ENCODE measurements around the gene COL24A1. TPM values are rescaled to one million over a fixed set of nuclear protein-coding genes. Genes with fewer than 3 reads are reported as not detected.
"Not testable (repeated sequence)": the region's sequence is repeated elsewhere in the genome, so short reads cannot be mapped to it uniquely, and the experiment has no call there.

The COL24A1 gene
- polyA plus RNA-seq, 4 donors = 1.7 to 3.5 (median 2.5) TPM

DNA sequence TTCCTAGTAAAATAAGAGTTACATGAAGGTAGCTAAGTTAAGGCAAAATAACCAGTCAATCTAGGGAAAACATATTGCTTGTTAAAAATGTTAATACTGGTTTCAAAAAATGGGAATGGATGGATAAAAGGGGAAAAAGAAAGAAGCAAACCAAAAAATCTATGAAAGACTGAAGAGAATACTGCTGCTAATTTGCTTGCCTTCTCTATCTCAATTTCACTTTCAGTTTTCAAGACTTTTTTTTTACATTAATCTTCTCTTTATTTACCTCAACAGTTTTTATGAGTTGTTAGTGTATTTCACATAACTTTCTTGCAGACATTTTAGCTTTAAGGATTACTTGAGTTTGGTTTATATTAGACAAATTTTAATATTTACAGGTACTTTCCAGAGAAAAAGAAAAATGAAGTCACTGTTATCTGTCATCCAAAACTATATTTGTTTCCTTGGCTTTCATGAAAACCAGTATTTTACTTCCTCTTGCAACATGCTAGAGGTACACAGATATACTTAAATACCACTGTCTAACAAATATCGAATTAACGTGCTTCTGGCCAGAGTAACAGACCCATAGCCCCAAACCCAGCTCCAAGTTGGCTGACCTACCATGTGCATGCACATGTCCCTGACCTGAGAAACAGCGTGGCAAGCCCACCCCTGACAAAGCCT lies 70.7 kb downstream of the COL24A1 start:
- DNase-seq (ENCODE audit: low read depth in 4 of 4, low spot score in 3 of 4) = no peak

DNA sequence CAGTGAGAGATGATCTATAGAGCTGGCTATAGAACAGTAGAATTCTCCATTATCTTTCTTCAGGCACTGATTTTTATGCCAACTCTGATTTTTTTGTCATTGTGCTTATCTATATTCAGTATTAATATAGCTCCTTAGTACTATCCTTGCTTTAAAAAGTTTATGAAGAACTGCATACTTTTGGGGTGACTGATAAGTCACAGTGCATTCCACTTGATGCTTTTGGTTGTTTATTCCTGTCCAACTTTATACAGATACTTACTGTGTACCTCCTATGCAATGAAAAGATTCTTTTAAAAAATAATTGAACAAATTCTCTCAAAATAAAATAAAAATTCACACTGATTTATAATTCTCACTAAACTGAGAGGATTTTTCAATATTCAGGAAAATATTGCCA lies 71.6 kb downstream of the COL24A1 start:
- no peak for DNase-seq (ENCODE audit: low read depth in 4 of 4, low spot score in 3 of 4)

DNA sequence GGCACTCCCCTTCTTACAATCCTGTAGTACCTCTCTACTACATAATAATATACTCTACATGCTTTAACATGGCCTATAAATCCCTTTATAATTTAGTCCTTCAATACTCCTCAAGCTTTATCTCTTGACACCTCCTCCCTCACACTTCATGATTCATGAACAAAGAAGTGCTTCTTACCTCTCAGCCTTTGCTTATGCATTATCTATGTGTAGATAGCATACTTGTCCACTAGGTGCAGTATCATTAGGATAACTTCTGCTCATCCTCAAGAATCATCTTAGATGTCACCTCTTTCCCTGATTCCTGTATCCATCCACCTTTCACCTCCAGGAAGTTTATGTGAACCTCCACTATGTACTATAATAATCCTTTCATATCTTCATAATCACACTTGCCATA lies 74.4 kb downstream of the COL24A1 start:
- DNase-seq (ENCODE audit: low read depth in 4 of 4, low spot score in 3 of 4) = no peak

DNA sequence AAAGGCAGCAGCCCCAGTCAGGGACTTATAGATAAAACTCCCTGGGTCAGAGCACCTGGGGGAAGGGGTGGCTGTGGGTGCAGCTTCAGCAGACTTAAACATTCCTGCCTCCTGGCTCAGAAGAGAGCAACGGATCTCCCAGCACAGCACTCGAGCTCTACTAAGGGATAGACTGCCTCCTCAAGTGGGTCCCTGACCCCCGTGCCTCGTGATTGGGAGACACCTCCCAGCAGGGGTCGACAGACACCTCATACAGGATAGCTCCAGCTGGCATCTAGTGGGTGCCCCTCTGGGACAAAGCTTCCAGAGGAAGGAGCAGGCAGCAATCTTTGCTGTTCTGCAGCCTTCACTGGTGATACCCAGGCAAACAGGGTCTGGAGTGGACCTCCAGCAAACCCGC lies 84.1 kb downstream of the COL24A1 start:
- DNase-seq (ENCODE audit: low read depth in 4 of 4, low spot score in 3 of 4) = not testable (repeated sequence)

DNA sequence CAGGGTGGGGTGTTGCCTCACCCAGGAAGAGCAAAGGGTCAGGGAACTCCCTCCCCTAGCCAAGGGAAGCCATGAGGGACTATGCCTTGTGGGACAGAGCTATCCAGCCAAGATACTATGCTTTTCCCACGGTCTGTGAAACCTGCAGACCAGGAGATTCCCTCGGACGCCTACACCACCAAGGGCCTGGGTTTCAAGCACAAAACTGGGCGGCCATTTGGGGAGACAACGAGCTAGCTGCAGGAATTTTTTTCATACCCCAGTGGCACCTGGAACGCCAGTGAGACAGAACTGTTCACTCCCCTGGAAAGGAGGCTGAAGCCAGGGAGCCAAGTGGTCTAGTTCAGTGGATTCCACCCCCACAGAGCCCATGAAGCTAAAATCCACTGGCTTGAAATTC lies 84.7 kb downstream of the COL24A1 start:
- not testable (repeated sequence) for DNase-seq (ENCODE audit: low read depth in 4 of 4, low spot score in 3 of 4)

DNA sequence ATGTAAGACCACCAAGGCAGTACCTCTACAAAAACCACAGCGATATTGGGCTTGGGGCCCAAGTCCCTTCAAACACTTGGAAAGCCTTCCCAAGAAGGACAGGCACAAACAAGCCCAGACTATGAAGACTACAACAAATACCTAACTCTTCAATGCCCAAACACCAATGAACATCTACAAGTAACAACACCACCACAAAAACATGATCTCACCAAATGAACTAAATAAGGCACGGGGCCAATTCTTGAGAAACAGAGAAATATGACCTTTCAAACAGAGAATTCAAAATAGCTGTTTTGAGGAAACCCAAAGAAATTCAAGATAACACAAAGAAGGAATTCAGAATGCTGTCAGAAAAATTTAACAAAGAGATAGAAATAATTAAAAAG lies 86.8 kb downstream of the COL24A1 start:
- DNase-seq (ENCODE audit: low read depth in 4 of 4, low spot score in 3 of 4) = no peak

DNA sequence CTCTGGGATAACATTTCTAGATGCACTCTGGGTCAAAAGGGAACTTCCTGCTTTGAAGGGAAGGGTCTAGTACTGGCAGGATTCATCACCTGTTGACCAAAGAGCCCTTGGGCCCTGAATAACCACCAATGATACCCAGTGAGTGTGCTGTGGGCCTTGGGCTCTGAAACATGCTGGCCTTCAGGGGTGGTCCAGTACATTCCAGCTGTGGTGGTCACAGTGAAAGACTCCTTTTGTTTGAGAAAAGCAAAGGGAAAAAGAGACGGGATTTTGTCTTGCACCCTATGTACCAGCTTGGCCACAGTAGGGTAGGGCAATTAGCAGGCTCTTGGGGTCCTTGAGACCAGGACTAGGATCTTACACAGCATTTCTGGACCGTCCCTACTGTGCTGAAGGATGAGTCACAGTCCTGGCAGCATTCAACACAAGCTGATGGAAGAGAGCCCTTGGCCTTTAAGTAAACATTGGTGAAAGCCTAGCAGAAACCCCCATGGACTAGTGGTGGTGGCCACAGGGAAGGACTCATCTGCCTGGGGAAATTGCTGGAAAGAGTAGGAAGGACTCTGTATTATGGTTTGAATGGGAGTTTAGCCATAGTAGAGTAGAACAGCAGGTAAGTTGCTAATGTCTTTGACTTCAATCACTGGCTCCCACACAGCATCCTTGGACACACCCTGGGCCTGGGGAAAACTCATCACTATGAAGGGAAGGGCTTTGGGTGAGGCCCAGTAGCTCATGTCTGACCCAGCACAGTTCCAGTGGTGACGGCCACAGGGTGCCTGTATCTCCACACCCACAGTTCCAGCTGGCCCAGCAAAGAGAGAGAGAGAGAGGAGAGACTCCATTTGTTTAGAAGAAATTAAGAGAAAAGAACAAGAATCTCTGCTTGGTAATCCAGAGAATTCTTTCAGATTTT lies 87.5 kb downstream of the COL24A1 start:
- DNase-seq (ENCODE audit: low read depth in 4 of 4, low spot score in 3 of 4) = no peak

DNA sequence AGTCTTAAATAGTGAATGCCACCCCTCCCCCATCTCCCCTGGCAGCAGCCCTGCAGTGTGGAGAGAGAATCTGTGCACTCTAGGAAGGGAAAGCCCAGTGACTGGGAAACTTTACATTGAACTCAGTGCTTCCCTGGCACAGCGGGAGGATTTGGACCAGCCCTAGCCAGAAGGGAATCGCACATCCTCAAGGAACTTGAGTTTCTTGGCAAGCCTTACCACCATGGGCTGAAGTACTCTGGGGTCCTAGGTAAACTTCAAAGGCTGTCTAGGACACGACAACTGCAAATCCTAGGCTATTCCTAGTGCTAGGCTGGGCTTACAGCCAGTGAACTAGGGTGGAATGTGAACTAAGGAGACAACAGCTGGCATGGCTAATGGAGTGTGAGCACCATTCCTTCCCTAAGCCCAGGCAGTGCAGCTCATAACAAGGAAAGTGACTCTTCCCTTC lies 88.3 kb downstream of the COL24A1 start:
- no peak for DNase-seq (ENCODE audit: low read depth in 4 of 4, low spot score in 3 of 4)

DNA sequence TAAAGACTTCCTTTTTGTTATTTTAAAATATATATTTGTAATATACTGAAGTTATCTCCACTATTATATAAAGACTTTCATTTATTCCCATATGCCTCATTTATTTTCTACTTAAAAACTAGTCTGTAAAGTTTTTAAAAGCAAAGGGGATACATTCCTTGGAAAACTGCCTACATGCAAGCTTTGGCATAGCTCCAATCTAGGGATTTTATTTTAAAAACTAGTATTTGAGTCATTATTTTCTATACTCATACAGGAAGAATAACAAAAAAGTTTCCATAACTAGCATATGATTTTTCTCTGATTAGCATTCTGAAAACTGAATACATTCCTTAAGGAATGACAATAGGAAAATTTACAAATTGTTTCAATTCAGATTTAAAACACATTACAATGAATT lies 88.9 kb downstream of the COL24A1 start:
- peak in 2 of 4 donors; percentile 1 for DNase-seq (ENCODE audit: low read depth in 4 of 4, low spot score in 3 of 4)

DNA sequence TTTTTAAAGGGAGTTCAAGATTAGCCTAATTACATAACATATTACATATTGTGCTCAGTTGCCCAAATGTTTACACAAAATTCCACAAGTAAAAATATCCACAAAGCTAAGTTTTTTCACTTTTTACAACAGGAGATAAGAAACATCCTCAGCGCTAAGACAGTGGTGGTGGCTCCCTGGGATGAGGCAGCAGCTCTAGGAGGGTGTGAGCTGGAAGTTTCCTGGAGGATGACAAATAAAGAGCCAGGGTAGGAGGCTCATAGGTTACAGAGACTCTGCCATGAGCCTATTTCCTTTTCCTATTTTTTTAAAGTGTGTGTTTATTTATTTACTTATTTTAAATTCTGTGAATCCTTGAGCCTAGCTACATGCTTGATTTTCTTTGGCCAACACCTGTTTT lies 91.7 kb downstream of the COL24A1 start:
- no peak for DNase-seq (ENCODE audit: low read depth in 4 of 4, low spot score in 3 of 4)

DNA sequence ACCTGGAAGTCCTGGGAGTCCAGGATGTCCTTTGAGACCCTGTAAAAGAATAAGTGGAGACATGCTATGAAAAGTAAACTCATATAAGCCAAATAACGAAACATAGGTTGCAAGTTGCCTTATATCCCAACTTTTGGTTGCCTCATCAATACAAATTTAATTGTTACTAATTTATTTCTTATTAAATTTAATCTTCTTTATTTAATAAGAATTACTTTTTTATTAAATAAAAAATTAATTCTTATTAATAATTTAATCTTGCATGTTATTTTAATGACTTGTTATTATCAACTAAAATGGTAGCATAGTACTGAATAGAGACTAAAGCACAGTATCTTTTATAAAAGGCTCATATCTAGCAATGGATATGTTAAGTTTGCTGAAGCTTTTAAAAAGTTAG lies 92.9 kb downstream of the COL24A1 start:
- DNase-seq (ENCODE audit: low read depth in 4 of 4, low spot score in 3 of 4) = no peak

DNA sequence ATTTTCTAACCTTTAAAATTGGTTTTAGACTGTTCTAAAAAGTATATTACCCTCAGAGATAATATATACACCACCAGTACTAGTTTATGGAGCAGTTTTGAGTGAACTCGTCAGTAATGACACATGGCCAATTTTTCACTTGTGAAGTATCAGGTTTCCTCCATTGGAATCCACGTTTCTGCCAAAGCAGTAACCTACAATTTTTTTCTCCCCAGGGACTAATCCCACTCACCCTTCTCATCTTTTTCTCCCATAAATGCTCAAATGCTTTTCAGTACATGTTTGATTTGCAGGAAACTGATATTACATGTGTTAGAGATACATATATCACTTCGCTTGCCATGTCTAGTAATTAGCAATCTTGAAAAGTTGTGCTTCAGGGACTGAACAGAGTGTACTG lies 94.1 kb downstream of the COL24A1 start:
- DNase-seq (ENCODE audit: low read depth in 4 of 4, low spot score in 3 of 4) = no peak

DNA sequence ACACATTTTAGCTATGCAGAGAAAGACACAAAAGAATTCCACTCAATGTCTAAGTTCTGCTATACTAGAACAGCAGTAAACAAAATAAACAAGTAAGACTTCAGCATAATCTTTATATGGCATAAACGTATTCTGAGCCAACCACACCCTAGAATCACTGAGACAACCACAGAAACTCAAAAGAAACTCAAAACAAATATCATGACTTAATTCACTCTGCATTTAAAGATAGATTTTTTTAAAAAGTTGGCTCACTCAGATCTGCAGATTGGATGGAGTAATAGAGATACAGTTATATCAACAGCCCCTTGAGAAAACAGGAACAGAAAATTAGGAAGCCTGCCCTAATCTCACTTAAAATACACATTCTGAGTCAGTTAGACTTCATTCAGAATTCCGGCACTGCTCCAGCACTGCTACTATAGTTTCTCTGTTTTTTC lies 95.0 kb downstream of the COL24A1 start:
- no peak for DNase-seq (ENCODE audit: low read depth in 4 of 4, low spot score in 3 of 4)

DNA sequence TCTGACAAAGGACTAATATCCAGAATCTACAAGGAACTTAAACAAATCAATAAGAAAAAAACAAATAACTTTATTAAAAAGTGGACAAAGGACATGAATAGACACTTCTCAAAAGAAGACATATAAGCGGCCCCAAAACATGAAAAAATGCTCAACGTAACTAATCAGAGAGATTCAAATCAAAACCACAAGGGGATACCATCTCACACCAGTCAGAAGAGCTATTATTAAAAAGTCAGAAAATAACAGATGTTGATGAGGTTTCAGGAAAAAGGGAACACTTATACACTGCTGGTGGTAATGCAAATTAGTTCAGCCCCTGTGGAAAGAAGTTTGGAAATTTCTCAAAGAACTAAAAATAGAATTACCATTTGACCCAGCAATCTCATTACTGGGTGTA lies 102.2 kb downstream of the COL24A1 start:
- no peak for DNase-seq (ENCODE audit: low read depth in 4 of 4, low spot score in 3 of 4)

DNA sequence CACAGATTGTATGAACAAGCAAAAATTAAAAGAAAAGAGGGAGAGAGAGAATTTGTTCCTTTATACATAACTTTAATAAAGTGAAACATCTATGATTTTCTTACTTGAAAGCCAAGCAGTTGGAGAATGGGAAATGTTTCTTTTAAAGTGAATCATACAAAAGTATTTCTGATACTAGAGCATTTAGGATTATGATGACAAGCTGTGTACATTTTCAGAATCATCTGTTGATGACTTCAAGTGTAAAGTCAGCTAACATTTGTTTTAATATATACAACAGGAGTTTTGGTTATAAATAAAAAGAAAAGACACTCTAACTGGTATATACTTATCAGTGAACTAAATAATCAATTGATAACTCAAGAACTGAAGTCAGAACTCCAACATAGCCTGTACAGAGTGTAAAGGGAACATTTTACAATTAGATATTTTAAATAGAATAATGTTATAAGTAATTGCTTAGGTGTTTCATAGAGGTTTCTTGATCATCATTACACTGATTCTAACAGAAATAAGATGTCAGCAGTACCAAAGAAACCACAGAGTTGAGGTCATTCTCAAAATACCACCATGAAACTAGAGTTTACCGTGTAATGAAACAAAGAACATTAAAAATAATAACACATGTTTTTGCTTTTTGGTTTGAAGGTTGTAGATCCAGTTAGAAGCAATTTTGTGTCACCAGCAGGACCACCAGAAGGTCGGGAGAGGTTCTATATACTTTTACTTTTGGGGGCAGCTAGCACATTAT lies 103.4 kb downstream of the COL24A1 start:
- no peak for DNase-seq (ENCODE audit: low read depth in 4 of 4, low spot score in 3 of 4)

DNA sequence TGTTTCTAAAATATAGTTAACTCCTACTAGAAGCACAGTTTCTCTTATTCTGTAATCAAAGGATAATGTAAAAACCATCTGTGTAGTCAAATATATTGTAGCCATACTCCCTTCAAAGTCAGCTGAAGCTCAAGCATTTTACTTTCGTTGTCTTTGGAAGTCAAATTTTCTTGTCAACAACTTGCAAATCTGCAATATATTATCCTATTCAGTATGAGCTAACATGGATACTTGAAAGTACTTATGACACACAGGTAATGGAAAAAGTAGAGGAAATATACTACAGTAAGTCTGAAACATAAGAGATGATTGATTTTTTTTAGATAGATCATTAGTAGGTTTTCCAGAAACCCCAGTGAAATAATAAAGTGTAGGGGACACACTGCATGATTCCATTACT lies 121.5 kb downstream of the COL24A1 start:
- DNase-seq (ENCODE audit: low read depth in 4 of 4, low spot score in 3 of 4) = no peak

DNA sequence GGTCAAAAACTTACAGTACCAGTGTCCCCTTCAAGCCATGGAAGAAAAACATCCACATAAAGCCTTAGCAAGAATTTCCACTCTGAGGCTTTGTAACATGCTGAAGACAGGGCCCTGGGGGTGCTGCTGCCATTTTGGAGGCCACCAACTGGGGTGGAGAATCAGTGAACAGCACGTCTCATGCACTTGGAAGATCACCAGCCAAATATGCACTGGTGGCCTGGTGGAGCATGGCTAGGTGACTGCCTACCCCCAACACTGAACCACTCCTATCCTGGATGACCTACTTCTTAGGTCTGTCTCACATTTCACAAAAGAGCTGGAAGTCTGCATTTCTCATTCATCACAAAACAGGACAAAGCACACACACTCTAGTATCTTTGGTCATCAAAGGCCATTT lies 126.4 kb downstream of the COL24A1 start:
- no peak for DNase-seq (ENCODE audit: low read depth in 4 of 4, low spot score in 3 of 4)

DNA sequence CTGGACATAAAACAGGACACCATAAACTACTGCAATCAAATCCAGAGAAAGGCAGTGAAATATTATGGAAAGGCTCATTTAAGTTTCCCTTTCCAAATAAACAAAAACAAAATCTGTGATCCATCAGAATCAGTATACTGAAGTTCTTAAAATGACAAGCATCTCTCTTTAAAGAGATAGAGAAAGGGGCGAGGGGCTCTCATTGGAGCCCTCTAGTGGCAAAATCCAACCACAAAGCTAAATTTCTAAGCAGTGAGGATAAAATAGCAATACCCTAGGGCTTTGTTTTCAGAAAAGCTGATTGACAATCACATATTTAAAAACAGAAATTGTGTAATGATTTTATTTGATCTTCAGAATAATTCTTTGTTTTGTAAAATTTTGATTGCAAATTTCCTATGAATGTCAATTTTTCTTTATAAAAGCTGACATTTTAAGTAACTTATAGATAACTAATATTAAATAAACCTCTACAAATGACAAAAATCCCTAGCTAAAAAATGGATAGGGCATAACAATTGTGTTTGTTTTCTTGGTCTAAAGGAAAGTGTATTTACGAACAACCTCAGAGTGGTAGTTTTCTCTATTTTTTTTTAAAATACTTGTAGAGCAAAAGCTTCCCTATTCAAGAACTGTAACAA lies 138.2 kb downstream of the COL24A1 start:
- DNase-seq (ENCODE audit: low read depth in 4 of 4, low spot score in 3 of 4) = peak; percentile 9 to 29 (median 16)

DNA sequence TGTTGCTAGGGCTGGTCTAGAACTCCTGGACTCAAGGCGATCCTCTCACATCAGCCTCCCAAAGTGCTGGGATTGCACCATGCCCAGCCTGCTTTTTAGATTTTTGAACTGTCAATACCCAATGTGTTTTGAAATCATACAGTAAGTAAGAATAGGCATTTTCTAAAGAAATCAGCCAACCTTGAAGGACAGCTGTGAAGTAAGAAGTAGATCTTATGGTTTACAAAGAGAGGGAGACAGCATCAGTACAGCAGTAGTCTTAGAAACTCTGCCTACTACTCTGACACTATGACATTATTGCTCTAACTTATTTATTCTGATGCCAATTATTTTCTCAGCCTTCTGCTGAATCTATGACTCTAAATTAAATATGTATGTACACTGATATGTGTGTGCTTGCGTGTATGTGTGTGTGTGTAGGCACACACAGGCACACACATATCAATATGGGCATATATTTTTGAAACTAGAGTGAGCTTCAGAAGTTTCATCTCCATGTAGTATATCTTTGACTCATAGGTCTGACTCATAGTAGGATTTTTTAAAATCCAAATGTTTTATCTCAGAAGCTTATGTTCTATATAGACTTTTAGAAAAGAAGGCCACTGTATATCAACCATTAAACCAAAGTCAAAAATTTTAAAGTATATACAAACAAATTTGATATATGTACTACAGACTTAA lies 140.4 kb downstream of the COL24A1 start:
- DNase-seq (ENCODE audit: low read depth in 4 of 4, low spot score in 3 of 4) = no peak

DNA sequence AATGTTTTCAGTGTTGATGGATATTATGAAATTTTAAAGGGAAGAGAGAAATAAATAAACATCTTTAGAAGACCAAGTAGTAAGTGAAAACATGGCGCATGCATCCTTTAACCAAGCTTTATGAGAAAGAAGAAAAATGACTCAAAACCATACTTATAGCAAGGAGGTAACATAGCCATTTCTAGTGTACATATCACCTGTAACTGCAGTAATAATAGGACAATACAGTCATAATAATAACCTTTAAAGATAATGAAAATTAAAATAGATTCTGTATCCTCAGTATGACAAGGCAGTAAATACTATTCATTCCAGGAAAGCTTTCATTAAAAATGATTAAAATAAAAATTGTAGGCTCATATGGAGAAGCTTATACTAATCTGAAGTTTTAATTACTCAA lies 141.2 kb downstream of the COL24A1 start:
- DNase-seq (ENCODE audit: low read depth in 4 of 4, low spot score in 3 of 4) = no peak

Measured in left renal pelvis (tissue), 4 donors.